Stimulated activated CD4-positive, alpha-beta T cell treated with anti-CD3 and anti-CD28 coated beads, Interleukin-2, amount 100 ng/mL, for 4 hours (primary cell): Measurements from ENCODE around the gene ELMO1.
"Not testable (repeated sequence)": the region's sequence is repeated elsewhere in the genome, so short reads cannot be mapped to it uniquely, and the experiment has no call there.

Experiments used
- DNase-seq: peaks from one replicate; pipeline ENCODE4 v3.0.0-alpha.2; 2020; ENCODE audit warnings: low read depth

ELMO1 gene

DNA sequence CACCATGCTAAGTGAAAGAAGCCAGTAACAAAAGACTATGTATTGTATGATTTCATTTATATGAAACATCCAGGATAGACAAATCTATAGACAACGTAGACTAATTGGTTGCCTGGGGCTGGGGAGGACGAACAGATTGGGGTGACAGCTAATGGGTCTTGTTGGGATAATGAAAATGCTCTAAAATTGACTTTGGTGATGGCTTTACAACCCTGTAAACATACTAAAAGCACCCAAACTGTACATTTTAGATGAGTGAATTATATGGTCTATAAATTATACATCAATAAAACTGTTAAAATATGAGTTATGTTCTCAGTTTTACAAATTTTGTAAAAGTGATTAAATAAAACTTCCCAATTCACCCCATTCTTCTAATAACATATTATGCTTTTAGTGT is 261.5 kb downstream of the ELMO1 start:
- DNase-seq, result no peak

DNA sequence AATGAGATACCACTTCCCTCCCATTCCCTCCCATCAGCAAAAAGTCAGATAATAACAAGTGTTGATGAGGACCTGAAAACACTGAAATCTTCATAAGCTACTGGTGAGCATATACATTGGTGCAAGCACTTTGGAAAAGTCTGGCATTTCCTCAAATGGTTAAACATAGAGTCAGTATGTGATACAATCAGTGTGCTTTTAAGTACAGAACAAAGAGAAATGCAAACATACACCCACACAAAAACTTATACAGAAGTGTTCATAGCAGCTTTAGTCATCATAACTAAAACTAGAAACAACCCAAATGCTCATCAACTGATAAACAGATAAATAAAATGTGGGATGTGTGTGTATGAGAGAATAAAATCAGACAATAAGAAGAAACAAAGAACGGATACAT is 261.9 kb downstream of the ELMO1 start:
- DNase-seq, result no peak

DNA sequence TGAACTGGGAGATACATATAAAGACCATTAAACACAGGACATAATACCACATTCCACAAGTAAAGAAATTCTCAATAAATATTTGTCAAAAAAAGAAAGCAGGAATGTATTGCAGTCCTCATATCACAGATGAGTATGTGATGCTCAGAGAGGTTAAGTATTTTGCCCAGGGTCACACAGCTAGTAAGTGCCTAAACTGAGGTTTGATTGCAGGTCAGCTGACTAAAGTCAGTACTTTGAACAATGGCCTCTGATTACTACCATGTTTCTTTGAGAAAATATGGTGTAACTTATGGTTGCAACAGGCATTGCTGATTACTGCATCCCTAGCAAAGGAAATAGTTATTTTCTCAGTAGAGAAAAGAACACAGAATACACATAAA is 267.1 kb downstream of the ELMO1 start:
- DNase-seq, result no peak

DNA sequence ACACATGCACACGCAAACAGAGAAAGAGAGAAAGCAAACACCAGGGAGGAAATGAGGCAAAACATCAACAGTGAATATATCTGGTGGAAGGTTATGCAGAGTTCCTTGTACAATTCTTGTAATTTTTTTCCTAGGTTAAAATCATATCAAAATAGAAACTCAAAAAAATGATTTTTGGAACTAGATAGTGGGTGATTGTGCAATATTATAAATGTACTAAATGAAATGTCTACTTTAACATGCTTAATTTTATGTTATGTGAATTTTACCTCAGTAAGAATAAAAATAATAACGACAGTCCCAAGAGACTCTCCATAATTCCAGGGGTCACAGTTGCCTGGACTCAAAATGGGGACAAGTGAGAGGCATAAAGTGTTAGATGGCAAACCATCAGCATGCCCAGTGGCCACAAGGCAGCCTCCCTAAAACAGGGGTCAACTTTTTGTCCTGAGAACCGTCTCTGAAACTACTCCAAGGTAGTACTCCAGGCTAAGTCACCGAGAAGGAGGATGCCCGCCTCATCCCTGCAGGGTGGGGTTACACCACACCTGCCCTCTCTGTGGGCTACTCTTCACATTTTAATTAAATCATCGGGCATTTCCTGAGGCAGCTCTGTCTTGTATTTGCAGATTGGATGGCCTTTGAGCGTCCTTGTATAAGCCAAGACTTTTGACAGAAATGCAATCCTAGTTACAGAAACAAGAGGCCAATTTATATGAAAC is 267.7 kb downstream of the ELMO1 start:
- DNase-seq, result no peak

DNA sequence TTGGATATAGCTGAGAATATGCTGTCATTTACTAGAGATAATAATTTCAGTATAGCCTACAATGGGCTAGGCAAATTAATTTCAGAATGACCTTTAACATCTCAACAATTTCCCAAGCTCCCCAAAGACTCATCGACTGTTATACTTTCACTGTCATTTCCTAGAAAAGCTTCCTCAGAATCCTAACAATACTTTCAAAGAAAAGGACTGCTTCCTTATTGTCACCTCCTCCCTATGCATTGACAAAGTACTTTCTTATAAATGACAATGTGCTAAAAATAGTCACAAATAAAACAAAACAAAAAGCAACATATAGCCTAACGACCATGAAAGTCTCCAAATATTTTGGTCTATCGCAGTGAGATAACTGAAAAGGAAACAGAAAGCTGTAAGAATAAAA is 272.6 kb downstream of the ELMO1 start:
- no peak for DNase-seq

DNA sequence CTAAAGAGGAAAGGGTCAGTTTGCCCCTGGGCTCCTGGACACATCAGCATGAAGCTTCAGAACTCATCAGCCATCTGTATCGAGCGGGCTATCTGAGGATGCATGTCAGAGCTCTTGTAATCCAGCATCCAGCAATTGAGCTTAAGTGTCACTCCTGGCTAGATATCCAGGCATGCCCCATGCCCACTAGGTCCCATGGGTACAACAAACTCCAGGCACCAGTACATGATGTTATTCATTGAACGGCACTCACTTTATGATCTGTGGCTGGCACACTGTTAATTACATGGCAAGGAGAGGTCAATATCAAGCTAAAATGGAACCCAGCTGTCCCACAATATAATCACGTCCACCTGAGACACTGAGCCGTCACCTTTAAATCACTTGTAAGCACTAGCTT is 274.2 kb downstream of the ELMO1 start:
- DNase-seq, result no peak

DNA sequence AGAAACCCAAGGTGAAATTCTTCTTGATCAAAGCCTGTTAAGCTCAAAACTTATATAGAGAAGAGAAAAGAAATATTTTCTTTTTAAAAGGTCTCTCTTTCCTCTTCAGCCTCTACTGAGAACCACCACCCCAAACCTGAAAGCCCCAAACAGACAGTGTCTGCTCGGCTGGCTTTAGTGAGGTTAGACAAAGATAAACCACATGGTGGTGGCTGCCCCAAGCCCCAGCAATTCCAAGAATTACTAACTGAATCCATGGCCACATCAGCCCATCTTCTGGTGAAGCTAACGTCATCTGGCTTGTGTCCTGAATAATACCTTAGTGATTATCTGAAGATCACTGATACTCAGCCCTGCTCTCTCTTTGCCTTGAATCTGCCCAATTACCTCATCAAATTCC is 275.0 kb downstream of the ELMO1 start:
- DNase-seq, result no peak

DNA sequence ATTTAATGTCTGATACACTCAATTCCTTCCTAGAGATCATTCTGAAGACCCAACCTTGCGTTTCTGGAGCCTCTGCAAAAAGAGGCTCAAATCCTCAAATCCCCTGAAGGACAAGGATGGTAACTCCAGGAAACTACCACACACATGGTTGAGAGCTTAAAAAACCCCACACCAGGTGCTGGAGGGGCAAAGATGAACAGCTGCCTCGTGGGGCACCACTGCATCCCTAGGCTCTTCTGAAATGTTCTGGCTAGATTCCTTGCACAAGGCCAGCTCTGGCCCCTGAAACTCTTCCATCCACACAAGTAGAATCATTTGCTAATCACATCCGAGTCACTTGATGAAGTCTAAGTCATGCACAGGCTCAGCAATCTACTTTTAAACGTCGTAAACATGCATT is 286.6 kb downstream of the ELMO1 start:
- no peak for DNase-seq

DNA sequence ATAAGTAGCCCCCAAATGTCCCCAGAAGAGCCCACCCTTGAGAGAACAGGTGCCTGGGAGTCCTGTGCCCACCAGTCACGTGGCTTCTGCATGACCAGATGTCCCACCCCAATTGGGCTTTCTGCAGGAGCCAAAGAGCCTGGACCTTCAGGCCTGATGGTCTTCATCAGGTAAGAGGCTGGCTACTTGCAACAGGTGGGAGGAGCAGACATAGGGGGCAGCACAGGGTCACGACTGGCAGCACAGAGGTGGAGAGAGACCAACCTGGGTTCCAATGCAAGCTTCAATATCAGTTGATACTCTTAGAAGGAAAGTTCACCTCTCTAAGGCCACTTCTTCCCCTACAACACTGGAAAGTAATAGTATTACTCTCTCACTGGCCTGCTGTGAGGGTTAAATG is 288.0 kb downstream of the ELMO1 start:
- DNase-seq, result no peak

DNA sequence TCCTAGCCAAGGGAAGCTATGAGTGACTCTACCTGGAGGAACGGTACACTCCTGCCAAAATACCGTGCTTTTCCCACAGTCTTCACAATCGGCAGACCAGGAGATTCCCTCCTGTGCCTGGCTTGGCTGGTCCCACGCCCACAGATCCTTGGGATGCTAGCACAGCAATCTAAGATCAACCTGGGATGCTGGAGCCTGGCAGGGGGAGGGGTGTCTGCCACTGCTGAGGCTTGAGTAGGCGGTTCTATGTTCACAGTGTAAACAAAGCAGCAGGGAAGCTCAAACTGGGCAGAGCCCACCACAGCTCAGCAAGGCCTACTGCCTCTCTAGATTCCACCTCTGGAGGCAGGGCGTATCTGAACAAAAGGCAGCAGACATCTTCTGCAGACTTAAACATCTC is 295.3 kb downstream of the ELMO1 start:
- DNase-seq, result no peak

DNA sequence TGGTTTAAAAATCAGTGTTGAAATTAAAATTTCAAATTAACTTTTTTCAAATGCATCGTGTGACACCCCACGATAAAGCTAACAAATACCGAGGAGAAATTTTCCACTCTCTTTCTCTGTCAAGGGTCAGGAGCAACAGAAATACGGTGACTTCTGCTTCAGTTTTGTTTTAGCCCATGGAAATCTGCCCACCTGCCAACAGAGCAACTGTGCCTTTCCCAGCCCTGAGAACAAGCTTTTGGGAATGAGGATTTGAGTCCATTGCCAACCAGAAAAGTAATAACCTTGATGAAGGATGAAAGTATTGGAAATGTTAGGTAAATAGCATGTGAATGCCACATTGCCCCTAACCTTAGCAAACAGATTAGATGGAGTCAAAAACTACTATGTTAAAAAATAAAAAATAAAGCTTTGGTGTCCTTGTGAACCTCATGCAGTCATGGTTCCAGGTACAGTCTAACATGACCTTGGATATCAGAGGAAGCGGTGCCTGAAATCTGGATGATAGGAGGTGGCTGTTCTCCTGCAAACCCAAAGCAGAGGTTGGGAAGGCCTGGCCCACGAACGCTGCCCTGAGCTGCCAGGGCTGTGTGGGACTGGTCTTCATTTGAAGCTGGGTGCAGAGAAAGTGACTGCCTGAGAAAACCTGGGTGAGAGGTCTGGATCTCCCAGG is 296.8 kb downstream of the ELMO1 start:
- no peak for DNase-seq

DNA sequence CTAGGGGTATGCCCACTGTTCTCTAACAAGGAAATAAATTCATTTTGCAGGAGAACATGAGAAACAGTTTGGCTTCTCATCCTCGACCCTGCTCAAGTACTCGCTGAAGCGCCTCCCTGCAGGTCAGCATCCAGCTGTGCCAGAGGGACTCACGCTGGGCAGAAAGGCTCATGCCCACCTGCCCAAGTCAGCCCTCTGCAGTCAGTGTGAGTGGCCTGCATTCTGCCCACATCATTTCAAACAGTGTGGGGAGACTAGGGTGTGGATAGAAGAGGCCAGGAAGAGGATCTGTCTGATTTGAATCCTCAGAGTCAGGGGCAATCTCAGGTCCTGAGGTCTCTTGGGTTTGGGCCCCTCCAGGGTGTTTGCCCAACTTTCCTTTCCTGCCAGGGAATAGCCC is 297.8 kb downstream of the ELMO1 start:
- DNase-seq, result no peak

DNA sequence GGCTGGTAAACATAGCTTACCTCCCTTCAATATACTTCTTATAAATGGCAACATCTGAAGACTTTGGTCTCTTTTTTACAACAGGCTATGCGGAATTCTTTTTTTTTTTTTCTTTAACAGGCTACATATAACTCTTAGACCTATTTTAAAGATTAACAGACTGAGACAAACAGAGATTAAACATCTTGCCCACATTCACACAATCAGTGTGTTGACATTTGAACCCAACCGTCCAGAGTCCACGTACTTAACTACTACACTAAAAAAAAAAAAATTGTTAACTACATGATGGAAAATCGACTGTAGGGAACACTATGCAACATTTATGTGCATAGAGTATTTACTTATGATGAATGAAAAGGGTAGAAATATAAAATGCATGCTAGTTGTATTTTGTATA is 298.5 kb downstream of the ELMO1 start:
- no peak for DNase-seq

DNA sequence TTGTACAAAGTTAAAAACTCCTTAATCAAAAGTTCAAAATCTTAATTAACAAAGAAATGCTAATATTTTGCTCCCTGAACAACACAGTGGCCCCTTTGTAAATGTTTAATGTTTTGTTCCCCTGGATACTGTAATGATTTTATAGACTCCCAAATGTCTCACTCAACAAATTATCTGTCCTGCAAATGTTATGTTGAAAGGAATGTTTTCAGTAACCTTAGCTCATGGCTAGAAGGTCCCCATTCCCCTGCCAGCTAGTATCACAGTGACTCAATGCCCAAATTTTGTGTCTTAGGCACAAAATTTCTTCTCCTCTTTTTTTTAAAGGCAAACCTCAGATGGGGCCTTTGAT is 298.9 kb downstream of the ELMO1 start:
- no peak for DNase-seq

DNA sequence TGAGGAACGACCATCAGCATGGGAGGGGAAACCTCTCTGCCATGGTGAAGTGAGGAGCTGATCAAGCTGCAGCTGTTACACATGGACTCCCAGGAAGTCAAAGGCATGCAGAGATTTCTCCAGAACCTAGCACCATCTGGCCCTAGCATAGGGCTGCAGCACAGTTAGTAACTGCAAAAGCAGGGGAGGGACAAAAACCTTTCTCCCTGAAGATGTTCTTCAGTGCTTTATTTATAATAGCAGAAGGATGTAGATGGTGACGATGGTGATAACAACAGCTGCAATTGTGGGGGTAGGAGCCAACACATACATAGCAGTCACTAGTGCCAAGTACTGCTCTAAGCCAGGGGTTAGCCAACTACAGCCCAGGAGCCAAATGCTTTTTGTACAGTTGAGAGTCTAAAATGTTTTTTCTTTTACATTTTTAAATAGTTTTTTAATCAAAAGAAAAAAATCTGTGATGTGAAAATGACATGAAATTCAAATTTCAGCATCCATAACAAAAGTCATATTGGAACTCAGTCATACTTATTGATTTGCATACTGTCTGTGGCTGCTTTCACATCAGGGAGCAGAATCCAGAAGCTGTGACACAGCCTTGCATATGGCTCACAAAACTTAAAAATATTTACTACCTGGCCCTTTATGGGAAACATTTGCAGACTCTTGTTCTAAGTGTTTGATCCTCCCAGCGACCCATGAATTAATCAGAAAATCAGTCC is 299.5 kb downstream of the ELMO1 start:
- DNase-seq, result no peak

DNA sequence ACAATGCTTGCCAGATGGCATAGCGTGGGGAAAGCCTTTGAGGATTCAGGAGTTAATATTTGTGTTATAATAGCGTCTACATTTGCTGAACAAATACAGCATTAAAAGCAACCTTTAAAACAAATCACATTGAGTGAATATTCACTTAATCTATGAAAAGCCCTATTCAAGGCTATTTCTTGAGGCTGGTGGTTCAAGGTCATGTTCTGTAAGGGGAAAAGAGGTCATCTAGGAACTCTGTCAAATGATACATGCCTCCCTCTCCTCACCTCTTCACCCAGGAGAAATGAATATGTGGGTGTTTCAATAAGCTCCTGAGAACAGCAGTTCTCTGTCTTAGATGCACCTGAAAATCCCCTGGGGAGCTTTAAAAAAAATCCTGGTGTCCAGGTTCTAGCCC is 303.0 kb downstream of the ELMO1 start:
- DNase-seq, result no peak

DNA sequence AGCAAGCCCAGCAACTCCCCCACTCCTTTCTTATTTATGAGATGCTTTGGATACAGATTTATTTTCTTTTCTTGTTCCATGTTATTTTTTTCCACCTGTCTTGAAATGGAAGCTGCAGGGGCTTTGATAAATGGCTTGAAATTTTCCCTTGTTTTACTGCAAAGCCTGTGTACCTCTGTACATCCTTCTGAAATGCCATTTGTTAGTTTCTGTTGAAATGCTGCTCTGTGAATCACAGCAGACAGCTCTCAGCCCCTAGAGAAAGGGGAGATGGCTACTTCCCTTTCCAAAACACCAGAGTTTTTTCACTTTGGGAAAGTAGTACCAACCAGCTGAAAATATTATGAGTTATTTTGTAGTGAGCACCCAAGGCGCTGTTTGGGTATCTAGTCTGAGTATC is 304.2 kb downstream of the ELMO1 start:
- DNase-seq, result no peak

DNA sequence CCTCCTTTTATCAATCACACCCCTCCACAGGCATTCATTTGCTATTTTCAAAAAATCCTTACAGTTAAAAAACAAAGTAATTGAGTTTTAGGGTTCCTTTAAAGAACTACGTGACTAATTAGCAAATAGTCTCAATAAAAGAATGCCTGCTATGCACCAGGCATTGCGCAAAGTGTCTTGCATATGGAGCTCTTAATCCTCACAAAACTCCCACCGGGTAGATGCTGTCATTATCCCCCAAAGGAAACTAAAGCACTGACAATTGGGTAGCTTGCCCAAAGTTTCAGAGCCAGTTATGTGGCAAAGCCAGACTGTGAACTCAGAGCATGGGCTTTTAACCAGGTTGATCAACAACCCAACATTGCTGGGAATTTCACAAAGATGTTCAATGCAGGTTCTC is 305.7 kb downstream of the ELMO1 start:
- DNase-seq, result no peak

DNA sequence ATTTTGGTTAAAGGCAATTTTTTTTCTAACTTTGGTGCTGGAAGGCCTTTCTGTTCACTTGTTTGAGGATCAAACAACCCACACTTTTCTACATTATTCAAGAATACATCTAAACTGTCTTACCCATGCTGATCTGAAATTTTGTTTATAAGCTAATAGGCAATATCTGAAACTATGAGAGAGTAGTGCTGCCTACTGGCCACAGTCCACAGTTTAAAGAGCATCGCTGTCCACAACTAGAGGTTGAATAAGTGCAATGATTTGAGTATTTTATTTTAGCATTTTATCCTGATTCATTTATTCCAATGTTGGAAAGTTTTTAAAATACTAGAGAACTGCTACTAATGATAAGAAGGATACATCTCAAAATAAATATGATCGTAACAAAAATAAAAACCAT is 306.9 kb downstream of the ELMO1 start:
- no peak for DNase-seq

DNA sequence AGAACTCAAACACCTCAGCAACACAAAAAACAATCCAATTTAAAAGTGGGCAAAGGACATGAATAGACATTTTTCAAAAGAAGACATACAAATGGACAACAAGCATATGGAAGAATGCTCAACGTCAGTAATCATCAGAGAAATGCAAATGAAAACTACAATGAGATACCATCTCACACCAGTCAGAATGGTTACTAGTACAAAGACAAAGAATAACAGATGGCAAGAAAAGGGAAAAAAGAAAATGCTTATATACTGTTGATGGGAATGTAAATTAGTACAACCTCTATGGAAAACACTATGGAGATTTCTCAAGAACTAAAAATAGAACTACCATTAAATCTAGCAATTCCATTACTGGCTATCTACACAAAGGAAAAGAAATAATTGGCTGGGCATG is 314.8 kb downstream of the ELMO1 start:
- DNase-seq, result not testable (repeated sequence)

DNA sequence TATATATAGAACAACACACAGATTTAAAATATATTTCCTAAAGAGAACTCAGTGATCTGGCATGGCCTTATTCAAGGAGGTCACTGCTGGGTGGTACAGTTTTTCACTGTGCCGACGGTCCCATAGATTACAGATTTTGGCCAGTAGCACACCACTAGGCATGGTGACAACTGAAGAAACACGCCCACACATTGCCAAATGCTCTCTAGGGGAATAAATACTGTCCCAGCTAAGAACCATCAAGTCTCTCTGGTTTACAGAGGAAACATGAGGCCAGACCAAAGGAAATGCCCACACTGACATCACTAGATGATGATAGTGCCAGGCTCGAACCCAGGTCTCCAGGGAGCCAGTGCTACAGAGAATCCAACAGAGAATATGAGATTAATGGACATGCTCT is 316.8 kb downstream of the ELMO1 start:
- no peak for DNase-seq

DNA sequence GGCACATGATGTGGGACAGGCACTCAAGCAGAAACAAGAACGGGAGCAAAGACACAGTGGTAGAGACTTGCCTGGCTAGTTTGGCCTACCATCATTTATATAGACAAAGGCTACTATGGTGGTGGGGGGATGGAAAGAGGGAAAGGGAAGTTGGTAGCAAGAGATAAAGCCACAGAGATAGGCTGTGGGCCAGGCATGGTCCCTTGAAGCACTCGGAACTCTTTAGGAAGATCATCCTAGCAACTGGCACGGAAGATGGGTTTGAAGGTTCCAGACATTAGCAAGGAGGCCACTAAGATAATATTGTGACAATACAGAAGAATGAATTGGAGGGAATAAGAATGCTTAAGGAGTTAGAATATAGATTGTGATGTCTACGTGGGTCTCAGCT is 319.6 kb downstream of the ELMO1 start:
- DNase-seq, result no peak

DNA sequence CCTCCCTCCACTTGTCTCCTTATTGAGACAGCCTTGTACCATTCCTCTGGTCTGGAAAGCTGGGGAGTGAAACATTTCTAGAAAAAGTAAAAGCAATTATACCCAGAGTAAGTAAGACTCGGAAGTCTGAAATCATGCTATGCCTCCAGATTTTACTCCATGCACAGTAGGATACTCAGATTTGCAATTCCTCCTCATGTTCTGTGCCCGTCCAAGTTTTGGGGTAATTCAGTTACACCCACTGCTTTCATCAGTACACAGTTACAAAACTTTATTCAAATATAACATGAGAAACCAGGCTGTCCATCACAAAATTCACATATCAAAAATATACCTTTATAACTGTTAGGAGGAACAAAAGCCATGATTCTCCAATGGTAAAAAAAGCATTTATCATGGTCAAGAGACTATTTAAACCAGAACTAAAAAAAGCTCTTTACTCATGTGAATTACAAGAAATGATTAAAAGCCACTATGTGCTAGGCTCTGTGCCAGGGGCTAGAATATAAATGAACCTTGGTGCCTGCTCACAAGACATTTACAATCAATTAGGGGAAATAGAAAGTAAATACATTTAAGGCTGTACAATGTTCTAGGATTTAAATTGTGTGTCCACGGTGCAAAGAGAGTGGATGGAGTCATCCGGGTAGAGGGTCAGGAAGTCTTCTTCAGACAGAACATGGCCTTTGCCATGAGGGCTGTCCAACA is 320.2 kb downstream of the ELMO1 start:
- no peak for DNase-seq
